Tibial nerve (tissue), 4 donors: ENCODE results near the gene ZNG1A.
"Not testable (repeated sequence)": the region's sequence is repeated elsewhere in the genome, so short reads cannot be mapped to it uniquely, and the experiment has no call there.

Experiments used
- CTCF ChIP-seq, 5 experiments: fragments of 200-600 bp in 3 of 5; fragments of 450-650 bp in 2 of 5; sonication (generic) in 3 of 5; IDR thresholded peaks; one replicate each; pipeline ENCODE4 v1.5.1; 2016 to 2019; ENCODE audit warnings: antibody characterized with exemption in 5 of 5, mild to moderate bottlenecking in 3 of 5, moderate library complexity in 2 of 5
- EP300 ChIP-seq, 2 donors: sonication (generic); formaldehyde crosslinking; IDR thresholded peaks; one replicate each; pipeline ENCODE4 v1.6.1; 2017; ENCODE audit warnings: antibody characterized with exemption in 2 of 2, mild to moderate bottlenecking in 1 of 2
- POLR2A ChIP-seq, 2 donors: fragments of 450-650 bp; IDR thresholded peaks; one replicate each; pipeline ENCODE4 v1.6.1; 2017; ENCODE audit warnings: antibody characterized with exemption in 2 of 2, mild to moderate bottlenecking in 2 of 2, moderate library complexity in 2 of 2

DNA sequence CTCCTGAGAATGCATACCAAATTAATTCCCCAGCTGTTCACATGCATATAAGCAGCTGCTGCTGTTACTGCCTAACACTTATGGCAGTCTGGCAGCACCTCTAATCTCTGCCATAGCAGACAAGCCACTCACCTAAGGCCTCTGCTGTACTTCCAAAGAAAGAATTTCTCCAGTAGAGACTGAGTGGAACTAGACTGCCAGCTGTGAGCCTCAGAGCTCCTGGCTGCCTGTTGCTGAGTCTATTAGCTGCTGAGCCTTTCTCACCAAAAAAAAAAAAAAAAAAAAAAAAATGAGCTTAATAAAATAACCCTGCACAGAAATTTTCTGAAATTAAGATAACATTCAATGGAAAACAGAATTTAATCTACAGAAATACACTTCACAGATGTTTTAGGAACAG lies 27.7 kb downstream of the ZNG1A start:
- not testable (repeated sequence) for TF ChIP-seq CTCF, POLR2A, EP300 (IDR thresholded peaks at IDR 0.05)
